ENCODE results near the gene CACNA1C. TPM values are rescaled to one million over a fixed set of nuclear protein-coding genes. Genes with fewer than 3 reads are reported as not detected.

Gene CACNA1C
- polyA plus RNA-seq, 1 of the 3 experiments (the other 2 are of a cell fraction), result 1.5 TPM

DNA sequence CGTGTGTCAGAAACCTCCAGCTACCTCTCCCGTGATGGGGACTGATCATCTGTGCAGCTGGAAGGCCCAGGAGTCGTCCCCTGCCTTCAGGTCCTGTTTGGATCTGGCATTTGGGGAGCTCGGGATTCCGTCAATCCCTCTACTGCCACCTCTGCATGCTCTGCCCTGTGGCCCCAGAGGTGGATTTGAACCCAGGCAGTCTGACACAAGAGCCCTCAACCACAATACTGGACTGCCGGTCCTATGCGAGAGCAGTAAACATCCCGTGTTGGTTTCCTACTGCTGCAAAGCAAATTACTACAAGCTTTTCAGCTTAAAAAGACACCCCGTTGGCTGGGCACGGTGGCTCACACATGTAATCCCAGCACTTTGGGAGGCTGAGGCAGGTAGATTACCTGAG is 620.1 kb downstream of the CACNA1C start:
- Histone ChIP-seq H3K79me2 (ENCODE audit: insufficient read depth) (no peaks in the 10 kb centered on the region), H3K4me1 (ENCODE audit: control insufficient read depth in 1 of 2, insufficient read depth in 2 of 2, low read depth in 1 of 2, low read length in 1 of 2) (no peaks in the 10 kb centered on the region), H4K20me1 (ENCODE audit: insufficient read depth) (no peaks in the 10 kb centered on the region), H3K9me3 (no peaks in the 10 kb centered on the region), H3F3A (replicated peaks; ENCODE audit: insufficient read depth) (no peaks in the 10 kb centered on the region), H3K36me3 (replicated peaks in 1 of 2; ENCODE audit: control insufficient read depth in 1 of 2, insufficient read depth in 2 of 2, low read length in 1 of 2) (no peaks in the 10 kb centered on the region), H2AFZ (ENCODE audit: low read depth) (no peak overlapping the region), H3K4me3 (ENCODE audit: low read depth in 2 of 2, low read length in 1 of 2) (no peak overlapping the region), H3K9ac (no peak overlapping the region), H3K27ac (ENCODE audit: low read depth in 2 of 2, low read length in 1 of 2) (no peak overlapping the region), H3K9me2 (no peaks in the 10 kb centered on the region), H3K4me2 (no peak overlapping the region), H3K27me3 (ENCODE audit: insufficient read depth) (no peaks in the 10 kb centered on the region; the same call in 1 of the 2 replicates)
- POLR2A ChIA-PET, result no interaction called here
- TF ChIP-seq, protein P1, sequence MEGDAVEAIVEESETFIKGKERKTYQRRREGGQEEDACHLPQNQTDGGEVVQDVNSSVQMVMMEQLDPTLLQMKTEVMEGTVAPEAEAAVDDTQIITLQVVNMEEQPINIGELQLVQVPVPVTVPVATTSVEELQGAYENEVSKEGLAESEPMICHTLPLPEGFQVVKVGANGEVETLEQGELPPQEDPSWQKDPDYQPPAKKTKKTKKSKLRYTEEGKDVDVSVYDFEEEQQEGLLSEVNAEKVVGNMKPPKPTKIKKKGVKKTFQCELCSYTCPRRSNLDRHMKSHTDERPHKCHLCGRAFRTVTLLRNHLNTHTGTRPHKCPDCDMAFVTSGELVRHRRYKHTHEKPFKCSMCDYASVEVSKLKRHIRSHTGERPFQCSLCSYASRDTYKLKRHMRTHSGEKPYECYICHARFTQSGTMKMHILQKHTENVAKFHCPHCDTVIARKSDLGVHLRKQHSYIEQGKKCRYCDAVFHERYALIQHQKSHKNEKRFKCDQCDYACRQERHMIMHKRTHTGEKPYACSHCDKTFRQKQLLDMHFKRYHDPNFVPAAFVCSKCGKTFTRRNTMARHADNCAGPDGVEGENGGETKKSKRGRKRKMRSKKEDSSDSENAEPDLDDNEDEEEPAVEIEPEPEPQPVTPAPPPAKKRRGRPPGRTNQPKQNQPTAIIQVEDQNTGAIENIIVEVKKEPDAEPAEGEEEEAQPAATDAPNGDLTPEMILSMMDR (IDR thresholded peaks at IDR 0.05), result no peak
- TF ChIP-seq CHD2 (IDR thresholded peaks at IDR 0.05; ENCODE audit: low read length, partially characterized antibody) (no peak), MEF2A (IDR thresholded peaks at IDR 0.05; ENCODE audit: borderline replicate concordance, low read depth) (no peak), GABPA (IDR thresholded peaks at IDR 0.05; ENCODE audit: low read depth) (no peak), MXI1 (IDR thresholded peaks at IDR 0.05; ENCODE audit: low read depth, low read length) (no peak), NRF1 (IDR thresholded peaks at IDR 0.05; ENCODE audit: low read depth, low read length) (no peak), YY1 (IDR thresholded peaks at IDR 0.05; ENCODE audit: low read depth) (no peak), TEAD4 (IDR thresholded peaks at IDR 0.05; ENCODE audit: borderline replicate concordance, insufficient read depth) (no peak), RAD21 (IDR thresholded peaks at IDR 0.05; ENCODE audit: low read length) (no peak)
- TF ChIP-seq, protein P2, sequence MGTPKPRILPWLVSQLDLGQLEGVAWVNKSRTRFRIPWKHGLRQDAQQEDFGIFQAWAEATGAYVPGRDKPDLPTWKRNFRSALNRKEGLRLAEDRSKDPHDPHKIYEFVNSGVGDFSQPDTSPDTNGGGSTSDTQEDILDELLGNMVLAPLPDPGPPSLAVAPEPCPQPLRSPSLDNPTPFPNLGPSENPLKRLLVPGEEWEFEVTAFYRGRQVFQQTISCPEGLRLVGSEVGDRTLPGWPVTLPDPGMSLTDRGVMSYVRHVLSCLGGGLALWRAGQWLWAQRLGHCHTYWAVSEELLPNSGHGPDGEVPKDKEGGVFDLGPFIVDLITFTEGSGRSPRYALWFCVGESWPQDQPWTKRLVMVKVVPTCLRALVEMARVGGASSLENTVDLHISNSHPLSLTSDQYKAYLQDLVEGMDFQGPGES (IDR thresholded peaks at IDR 0.05; ENCODE audit: low read depth, low read length), result no peak
- TF ChIP-seq, protein P3, sequence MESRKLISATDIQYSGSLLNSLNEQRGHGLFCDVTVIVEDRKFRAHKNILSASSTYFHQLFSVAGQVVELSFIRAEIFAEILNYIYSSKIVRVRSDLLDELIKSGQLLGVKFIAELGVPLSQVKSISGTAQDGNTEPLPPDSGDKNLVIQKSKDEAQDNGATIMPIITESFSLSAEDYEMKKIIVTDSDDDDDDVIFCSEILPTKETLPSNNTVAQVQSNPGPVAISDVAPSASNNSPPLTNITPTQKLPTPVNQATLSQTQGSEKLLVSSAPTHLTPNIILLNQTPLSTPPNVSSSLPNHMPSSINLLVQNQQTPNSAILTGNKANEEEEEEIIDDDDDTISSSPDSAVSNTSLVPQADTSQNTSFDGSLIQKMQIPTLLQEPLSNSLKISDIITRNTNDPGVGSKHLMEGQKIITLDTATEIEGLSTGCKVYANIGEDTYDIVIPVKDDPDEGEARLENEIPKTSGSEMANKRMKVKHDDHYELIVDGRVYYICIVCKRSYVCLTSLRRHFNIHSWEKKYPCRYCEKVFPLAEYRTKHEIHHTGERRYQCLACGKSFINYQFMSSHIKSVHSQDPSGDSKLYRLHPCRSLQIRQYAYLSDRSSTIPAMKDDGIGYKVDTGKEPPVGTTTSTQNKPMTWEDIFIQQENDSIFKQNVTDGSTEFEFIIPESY (IDR thresholded peaks at IDR 0.05; ENCODE audit: borderline replicate concordance, low read depth), result no peak
- TF ChIP-seq, protein P4, sequence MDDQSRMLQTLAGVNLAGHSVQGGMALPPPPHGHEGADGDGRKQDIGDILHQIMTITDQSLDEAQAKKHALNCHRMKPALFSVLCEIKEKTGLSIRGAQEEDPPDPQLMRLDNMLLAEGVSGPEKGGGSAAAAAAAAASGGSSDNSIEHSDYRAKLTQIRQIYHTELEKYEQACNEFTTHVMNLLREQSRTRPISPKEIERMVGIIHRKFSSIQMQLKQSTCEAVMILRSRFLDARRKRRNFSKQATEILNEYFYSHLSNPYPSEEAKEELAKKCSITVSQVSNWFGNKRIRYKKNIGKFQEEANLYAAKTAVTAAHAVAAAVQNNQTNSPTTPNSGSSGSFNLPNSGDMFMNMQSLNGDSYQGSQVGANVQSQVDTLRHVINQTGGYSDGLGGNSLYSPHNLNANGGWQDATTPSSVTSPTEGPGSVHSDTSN (IDR thresholded peaks at IDR 0.05), result no peak
- CTCF ChIA-PET, result interaction anchor here (0.6 to 1.4 kb wide), 3 partner anchors 90 to 111 kb away, joined by 3 to 4 read pairs (median 3); no protein-coding TSS in a partner anchor
- 75% methylated on average over 9 of the region's 10 CpGs for WGBS (ENCODE audit: low lambda C conversion rate)
- no peak for DNase-seq
